ENCODE measurements around the gene RAB26.
"Not testable (repeated sequence)": the region's sequence is repeated elsewhere in the genome, so short reads cannot be mapped to it uniquely, and the experiment has no call there.

Gene RAB26

GRCh38 chr16:2147981-2148671 is at the start of gene RAB26:
Gene RAB26 (plus strand): TSS chr16:2148625. CDS start chr16:2148784, 159 bp downstream.
- DNase-seq, result no peak

- DNase-seq, result not testable (repeated sequence)
Observed at GRCh38 chr16:2101581-2101980, 46.8 kb upstream of the RAB26 start.

- no peak for DNase-seq
Observed at GRCh38 chr16:2102471-2102870, 46.0 kb upstream of the RAB26 start.

GRCh38 chr16:2104464-2104863 is 44.0 kb upstream of the RAB26 start:
- DNase-seq, result not testable (repeated sequence)

- DNase-seq, result not testable (repeated sequence)
Observed at GRCh38 chr16:2105291-2105690, 43.1 kb upstream of the RAB26 start.

GRCh38 chr16:2105769-2106168 is 42.7 kb upstream of the RAB26 start:
- not testable (repeated sequence) for DNase-seq

GRCh38 chr16:2106211-2106610 is 42.2 kb upstream of the RAB26 start:
- not testable (repeated sequence) for DNase-seq

- DNase-seq, result not testable (repeated sequence)
Observed at GRCh38 chr16:2107121-2107790, 41.2 kb upstream of the RAB26 start.

- not testable (repeated sequence) for DNase-seq
Observed at GRCh38 chr16:2107791-2108125, 40.7 kb upstream of the RAB26 start.

- not testable (repeated sequence) for DNase-seq
Observed at GRCh38 chr16:2108446-2109270, 39.8 kb upstream of the RAB26 start.

- not testable (repeated sequence) for DNase-seq
Observed at GRCh38 chr16:2109271-2109580, 39.2 kb upstream of the RAB26 start.

GRCh38 chr16:2109872-2110271 is 38.6 kb upstream of the RAB26 start:
- not testable (repeated sequence) for DNase-seq

- not testable (repeated sequence) for DNase-seq
Observed at GRCh38 chr16:2110332-2111008, 38.0 kb upstream of the RAB26 start.

GRCh38 chr16:2111009-2111353 is 37.4 kb upstream of the RAB26 start:
- not testable (repeated sequence) for DNase-seq

GRCh38 chr16:2111412-2112335 is 36.8 kb upstream of the RAB26 start:
- DNase-seq, result not testable (repeated sequence)

- not testable (repeated sequence) for DNase-seq
Observed at GRCh38 chr16:2112539-2113106, 35.8 kb upstream of the RAB26 start.

GRCh38 chr16:2114225-2114624 is 34.2 kb upstream of the RAB26 start:
- DNase-seq, result not testable (repeated sequence)

- DNase-seq, result not testable (repeated sequence)
Observed at GRCh38 chr16:2114885-2115590, 33.4 kb upstream of the RAB26 start.

- no peak for DNase-seq
Observed at GRCh38 chr16:2115591-2115973, 32.8 kb upstream of the RAB26 start.

GRCh38 chr16:2116428-2116827 is 32.0 kb upstream of the RAB26 start:
- not testable (repeated sequence) for DNase-seq

GRCh38 chr16:2117341-2117740 is 31.1 kb upstream of the RAB26 start:
- DNase-seq, result not testable (repeated sequence)
